ENCODE measurements around the gene NOL12.
A peak's percentile ranks its signal among the peaks of the same experiment; 100 is the strongest.

NOL12 gene

DNA sequence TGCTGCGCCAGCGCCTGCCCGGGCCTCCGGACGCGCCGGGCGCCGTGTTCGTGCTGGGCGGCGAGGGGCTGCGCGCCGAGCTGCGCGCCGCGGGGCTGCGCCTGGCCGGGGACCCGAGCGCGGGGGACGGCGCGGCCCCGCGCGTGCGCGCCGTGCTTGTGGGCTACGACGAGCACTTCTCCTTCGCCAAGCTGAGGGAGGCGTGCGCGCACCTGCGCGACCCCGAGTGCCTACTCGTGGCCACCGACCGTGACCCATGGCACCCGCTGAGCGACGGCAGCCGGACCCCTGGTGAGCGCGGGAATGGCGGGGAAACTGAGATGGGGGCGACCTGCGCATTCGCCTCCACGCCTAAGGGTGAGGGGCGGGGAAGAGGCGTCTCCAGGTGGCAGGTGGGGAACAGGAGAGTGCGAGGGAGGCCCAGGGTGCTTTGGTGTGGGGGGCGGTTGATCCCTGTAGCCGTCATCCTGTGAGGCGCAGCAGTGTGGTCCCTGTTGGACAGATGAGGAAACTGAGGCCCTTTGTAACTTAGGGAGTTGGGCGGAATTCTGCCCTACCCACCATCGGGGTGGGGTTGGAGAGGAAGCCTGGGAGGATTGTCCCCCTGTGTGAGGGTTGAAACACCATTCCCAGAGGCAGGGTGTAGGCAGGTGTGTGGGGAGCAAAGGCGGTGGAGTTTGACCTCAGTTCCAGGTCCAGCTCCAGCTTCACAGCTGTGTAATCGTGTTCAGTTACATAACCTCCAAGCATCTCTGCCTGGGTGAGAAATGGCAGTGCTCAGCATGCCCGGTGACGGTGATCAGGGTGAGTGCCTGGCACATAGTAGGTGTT is 26.9 kb upstream of the NOL12 start:
- Histone ChIP-seq H3K9me2 (replicated peaks; ENCODE audit: control insufficient read depth, low read length) (no peaks in the 10 kb centered on the region), H4K20me1 (ENCODE audit: control insufficient read depth, insufficient read depth, low read depth, low read length) (peaks cover 33% of the 10 kb centered on the region), H3K79me2 (ENCODE audit: control insufficient read depth, low read length) (peaks cover 60% of the 10 kb centered on the region), H3K4me2 (ENCODE audit: low read length) (peak overlapping the region; percentile 99), H3F3A (ENCODE audit: control insufficient read depth, insufficient read depth) (peaks cover 14% of the 10 kb centered on the region), H3K4me3 (ENCODE audit: low read length) (peak overlapping the region; percentile 90), H3K27me3 (ENCODE audit: control insufficient read depth, low read length) (no peaks in the 10 kb centered on the region), H3K9me3 (ENCODE audit: control insufficient read depth, insufficient read depth, low read length) (no peaks in the 10 kb centered on the region), H3K36me3 (ENCODE audit: control insufficient read depth, low read length) (peaks cover 35% of the 10 kb centered on the region), H3K27ac (ENCODE audit: low read depth, low read length) (peak overlapping the region; percentile 55), H3K4me1 (ENCODE audit: control insufficient read depth, low read length) (peaks cover 42% of the 10 kb centered on the region)
- TF ChIP-seq EZH2phosphoT487 (IDR thresholded peaks at IDR 0.05; ENCODE audit: borderline replicate concordance, low read length): no peak
- TF ChIP-seq, protein P1, sequence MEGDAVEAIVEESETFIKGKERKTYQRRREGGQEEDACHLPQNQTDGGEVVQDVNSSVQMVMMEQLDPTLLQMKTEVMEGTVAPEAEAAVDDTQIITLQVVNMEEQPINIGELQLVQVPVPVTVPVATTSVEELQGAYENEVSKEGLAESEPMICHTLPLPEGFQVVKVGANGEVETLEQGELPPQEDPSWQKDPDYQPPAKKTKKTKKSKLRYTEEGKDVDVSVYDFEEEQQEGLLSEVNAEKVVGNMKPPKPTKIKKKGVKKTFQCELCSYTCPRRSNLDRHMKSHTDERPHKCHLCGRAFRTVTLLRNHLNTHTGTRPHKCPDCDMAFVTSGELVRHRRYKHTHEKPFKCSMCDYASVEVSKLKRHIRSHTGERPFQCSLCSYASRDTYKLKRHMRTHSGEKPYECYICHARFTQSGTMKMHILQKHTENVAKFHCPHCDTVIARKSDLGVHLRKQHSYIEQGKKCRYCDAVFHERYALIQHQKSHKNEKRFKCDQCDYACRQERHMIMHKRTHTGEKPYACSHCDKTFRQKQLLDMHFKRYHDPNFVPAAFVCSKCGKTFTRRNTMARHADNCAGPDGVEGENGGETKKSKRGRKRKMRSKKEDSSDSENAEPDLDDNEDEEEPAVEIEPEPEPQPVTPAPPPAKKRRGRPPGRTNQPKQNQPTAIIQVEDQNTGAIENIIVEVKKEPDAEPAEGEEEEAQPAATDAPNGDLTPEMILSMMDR (IDR thresholded peaks at IDR 0.05; ENCODE audit: low read depth, low read length, poor library complexity, severe bottlenecking): no peak

DNA sequence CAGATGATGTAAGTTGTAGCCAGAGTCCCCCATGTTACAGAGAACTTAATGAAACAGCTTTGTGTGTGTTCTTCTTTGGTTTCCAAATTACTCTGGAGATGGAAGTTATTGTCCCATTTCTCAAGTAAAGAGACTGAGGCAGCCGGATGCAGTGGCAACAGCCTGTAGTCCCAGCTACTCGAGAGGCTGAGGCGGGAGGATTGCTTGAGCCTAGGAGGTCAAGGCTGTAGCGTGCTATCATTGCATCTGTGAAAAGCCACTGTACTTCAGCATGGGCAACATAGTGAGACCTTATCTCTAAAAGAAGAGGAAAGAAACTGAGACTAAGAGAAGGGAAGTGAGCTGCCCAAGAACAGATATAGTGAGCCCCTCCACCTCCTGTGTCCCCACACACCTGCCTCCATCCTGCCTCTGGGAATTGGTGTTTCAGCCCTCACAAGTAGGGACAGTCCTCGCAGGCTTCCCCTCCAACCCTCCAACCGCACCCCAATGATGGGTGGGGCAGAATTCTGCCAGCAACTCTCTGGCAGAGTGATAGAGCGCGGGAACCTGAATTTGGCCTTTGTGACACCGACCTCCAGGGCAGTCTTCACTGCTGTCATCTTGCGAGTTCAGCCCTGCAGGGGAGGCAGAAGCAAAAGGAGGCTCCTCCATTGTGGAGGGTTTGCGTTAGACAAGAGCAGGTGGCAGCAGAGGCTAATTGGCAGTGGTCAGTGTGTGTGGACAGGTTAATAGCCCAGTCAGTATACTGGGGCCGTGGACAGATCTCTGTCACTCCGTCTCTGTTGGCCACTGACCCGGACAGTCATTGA is 26.0 kb upstream of the NOL12 start:
- Histone ChIP-seq H3K9me2 (replicated peaks; ENCODE audit: control insufficient read depth, low read length) (no peaks in the 10 kb centered on the region), H3K9me3 (ENCODE audit: control insufficient read depth, insufficient read depth, low read length) (no peaks in the 10 kb centered on the region), H3K27ac (ENCODE audit: low read depth, low read length) (peak overlapping the region; percentile 55), H3K36me3 (ENCODE audit: control insufficient read depth, low read length) (peaks cover 44% of the 10 kb centered on the region), H3K27me3 (ENCODE audit: control insufficient read depth, low read length) (no peaks in the 10 kb centered on the region), H3K4me3 (ENCODE audit: low read length) (peak overlapping the region; percentile 90), H4K20me1 (ENCODE audit: control insufficient read depth, insufficient read depth, low read depth, low read length) (peaks cover 39% of the 10 kb centered on the region), H3F3A (ENCODE audit: control insufficient read depth, insufficient read depth) (peaks cover 14% of the 10 kb centered on the region), H3K4me1 (ENCODE audit: control insufficient read depth, low read length) (peaks cover 42% of the 10 kb centered on the region), H3K4me2 (ENCODE audit: low read length) (peak overlapping the region; percentile 81), H3K79me2 (ENCODE audit: control insufficient read depth, low read length) (peaks cover 69% of the 10 kb centered on the region)
- no peak for TF ChIP-seq EZH2phosphoT487 (IDR thresholded peaks at IDR 0.05; ENCODE audit: borderline replicate concordance, low read length)
- TF ChIP-seq, protein P1 (IDR thresholded peaks at IDR 0.05; ENCODE audit: low read depth, low read length, poor library complexity, severe bottlenecking): no peak

DNA sequence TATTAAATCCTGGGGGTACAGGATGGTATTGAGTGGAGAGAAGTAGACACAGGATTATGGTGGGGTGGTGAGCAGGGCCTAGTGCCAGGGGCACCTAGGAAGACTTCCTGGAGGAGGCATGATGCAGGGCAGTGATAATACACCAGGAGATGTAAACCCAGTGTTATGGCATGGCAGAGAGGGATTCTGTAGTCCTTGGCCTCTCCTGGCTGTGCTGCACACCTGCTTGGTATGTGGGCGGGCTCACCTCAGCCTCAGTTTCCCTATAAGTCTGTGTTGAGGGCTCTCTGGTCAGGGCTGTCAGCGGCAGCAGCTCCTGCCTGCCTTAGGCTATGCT is 25.5 kb upstream of the NOL12 start:
- TF ChIP-seq, protein P1 (IDR thresholded peaks at IDR 0.05; ENCODE audit: low read depth, low read length, poor library complexity, severe bottlenecking): no peak
- no peak for TF ChIP-seq EZH2phosphoT487 (IDR thresholded peaks at IDR 0.05; ENCODE audit: borderline replicate concordance, low read length)
- Histone ChIP-seq H3K4me3 (ENCODE audit: low read length) (peak overlapping the region; percentile 90), H3K27me3 (ENCODE audit: control insufficient read depth, low read length) (no peaks in the 10 kb centered on the region)

More for the DNA sequence above, 25.5 kb upstream of the NOL12 start:
- Histone ChIP-seq H3K27ac (ENCODE audit: low read depth, low read length) (0 out of 2 replicates have a peak overlapping the region, but pooled peaks have one; percentile 55), H4K20me1 (ENCODE audit: control insufficient read depth, insufficient read depth, low read depth, low read length) (peaks cover 39% of the 10 kb centered on the region), H3K9me2 (replicated peaks; ENCODE audit: control insufficient read depth, low read length) (no peaks in the 10 kb centered on the region), H3K79me2 (ENCODE audit: control insufficient read depth, low read length) (peaks cover 74% of the 10 kb centered on the region), H3K4me1 (ENCODE audit: control insufficient read depth, low read length) (peaks cover 41% of the 10 kb centered on the region), H3K36me3 (ENCODE audit: control insufficient read depth, low read length) (peaks cover 49% of the 10 kb centered on the region), H3K4me2 (ENCODE audit: low read length) (peak overlapping the region; percentile 81), H3K9me3 (ENCODE audit: control insufficient read depth, insufficient read depth, low read length) (no peaks in the 10 kb centered on the region), H3F3A (ENCODE audit: control insufficient read depth, insufficient read depth) (peaks cover 14% of the 10 kb centered on the region)
